CD1c-positive myeloid dendritic cell (primary cell): Measurements from ENCODE around the gene TIMM44.
A peak's percentile ranks its signal among the peaks of the same experiment; 100 is the strongest.
"Not testable (repeated sequence)": the region's sequence is repeated elsewhere in the genome, so short reads cannot be mapped to it uniquely, and the experiment has no call there.

Source experiments
- DNase-seq: peaks from one replicate; pipeline ENCODE4 v3.0.0-alpha.2; 2016; ENCODE audit errors: extremely low spot score

Gene TIMM44

DNA sequence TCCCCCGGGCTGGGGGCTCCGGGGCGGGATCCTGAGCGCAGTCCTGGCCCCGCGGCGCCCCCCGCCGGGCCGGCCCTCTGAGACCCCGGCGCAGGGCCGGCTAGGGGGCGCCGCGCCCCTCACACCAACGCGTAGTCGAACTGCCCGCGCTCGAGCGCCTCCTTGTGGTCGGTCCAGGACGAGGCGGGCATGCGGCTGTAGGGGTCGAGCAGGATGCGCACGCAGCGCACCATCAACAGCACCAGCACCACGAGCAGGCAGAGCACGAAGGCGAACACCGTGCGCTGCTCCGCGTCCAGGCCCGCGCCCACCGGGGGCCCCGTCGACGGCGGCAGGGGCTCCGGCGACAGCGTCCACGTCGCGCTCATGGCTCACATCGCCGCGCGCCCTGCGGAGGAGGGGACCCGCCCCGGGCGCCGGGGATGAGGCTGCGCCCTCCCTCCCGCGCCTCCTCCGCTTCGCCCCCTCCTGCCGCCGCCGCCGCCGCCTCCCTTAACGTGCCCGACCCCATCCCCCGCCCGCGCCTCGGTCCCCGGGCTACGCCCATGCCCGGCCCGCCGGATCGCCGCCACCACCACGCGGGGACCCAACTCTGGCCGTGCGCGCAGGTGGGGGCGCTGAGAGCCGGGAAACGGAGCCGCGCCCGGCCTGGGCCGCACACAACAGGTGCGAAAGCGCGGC, 18.2 kb downstream of the TIMM44 start:
- peak; percentile 78 for DNase-seq

DNA sequence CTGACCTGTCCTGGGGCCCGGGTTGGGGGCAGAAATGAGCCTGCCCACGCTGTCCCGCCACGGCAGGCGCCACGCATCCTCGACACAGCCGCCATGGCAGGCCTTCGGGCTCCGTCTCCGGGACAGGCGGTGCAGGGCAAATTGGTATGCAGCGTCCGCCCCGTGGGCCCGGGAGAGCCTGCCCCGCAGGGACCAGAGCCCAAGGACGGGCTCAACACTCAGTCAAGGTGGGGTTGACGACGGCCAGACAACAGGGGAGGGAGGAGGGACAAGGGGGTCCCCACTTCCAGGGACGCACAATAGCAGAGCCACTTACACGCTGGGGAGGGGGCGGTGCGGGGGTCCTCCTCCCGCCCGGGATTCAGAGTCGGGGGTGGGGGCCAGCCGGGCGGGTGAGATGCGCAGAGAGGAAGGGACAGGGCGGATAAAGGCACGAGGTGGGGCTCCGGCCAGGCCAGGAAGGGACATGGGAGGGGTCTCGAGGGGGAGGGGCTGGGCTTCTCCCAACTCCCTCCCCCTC, 18.8 kb downstream of the TIMM44 start:
- DNase-seq = no peak

DNA sequence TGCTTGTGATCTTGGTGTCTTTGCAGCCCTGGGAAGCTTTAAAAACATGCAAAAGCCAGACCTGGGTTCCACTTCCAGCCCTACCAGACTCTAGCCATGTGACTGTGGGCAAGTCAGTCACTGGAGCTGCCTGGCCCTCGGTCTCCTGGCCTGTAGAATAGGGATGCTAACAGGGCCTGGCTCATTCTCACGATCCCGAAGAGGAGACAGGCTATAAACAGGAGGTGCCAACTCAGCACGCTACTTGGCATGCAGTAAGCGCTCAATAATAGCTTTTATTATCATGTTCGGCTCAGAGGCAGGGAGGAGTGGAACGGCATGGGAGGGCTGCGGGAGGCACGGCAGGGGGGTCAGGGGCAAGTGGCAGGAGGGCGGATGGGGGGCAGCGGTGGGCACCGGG, 19.2 kb downstream of the TIMM44 start:
- DNase-seq = no peak

DNA sequence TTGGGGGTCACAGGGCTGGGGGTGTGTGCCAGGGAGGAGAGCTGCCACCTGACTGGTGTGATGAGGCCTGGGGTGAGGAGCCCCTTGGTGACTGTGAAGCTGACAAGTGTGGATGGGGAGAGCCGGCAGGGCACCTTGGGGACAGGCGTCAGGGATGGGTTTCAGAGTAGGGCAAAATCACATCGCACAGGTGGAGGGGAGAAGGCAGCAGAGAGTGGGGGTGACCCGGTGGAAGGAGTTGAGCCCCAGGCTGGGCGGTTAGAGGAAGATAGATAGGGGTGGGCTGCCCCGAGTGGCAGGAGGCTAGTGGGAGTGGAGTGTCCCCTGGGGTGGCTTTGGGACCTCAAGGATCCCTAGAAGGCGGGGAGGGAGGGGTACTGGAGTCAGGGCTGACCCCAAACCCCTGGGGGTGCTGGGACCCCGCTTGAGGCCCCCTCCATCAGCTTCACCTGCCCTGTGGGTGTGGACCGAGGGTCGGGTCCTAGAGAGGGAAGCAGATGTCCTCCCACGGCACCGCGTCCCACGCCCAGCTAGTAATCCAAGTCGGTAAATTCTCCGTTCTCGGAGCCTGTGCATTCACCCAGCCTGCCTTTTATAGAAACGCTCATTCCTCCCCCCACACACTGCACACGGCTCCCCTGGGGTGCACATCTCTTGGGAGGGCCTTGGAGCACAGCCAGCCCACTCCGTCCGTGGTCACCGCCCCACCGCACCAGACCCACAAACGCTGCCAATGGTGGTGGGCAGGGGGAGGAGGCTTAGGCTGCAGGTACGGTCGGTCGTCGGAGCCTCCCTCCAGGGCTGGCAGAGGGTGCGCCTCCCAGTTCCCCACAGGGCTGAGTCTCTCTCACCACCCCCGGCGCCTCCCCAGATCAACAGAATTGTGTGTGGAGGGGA, 19.9 kb downstream of the TIMM44 start:
- no peak for DNase-seq

DNA sequence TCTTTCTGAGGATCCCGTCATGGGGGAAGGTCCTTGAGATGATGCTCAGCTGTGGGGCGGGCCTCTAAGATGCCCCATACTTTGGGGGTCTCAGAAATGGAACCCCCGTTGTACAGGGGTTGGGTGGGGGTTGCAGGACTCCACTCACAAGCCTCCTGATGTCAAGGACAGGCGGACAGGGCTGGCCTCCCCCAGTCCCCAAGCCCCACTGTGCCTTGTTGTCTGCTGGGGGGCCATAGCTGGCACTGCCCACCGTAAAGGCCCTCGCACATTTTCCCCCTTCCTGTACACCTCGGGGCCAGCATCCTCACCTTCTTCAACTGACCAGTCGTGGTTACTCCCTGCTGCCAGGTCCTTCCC, 20.6 kb downstream of the TIMM44 start:
- DNase-seq = no peak

DNA sequence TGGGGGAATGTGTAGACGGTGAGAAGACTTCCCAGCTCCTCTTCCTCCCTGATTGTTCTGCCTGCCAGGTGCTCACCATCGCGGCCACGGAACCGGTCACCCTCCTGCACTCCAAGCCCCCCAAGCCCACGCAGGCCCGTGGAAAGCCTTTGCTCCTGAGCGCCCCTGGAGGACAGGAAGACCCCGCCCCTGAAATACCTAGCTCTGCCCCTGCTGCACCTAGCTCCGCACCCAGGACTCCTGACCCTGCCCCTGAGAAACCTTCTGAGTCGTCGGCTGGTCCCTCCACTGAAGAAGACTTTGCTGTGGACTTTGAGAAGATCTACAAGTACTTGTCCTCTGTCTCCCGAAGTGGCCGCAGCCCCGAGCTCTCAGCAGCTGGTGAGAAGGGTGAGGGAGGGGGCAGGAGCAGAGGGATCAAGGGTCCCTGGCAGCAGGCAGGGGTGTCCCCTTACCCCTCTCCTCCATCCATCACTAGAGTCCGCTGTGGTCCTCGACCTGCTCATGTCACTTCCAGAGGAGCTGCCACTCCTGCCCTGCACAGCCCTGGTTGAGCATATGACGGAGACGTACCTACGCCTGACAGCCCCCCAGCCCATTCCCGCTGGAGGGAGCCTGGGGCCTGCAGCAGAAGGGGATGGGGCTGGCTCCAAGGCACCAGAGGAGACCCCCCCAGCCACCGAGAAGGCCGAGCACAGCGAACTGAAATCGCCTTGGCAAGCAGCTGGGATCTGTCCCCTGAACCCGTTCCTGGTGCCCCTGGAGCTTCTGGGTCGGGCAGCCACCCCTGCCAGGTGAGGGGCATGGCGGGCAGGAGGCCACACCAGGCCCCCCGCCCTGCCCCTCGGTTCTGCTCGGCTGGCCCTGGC, 21.3 kb downstream of the TIMM44 start:
- DNase-seq = no peak

DNA sequence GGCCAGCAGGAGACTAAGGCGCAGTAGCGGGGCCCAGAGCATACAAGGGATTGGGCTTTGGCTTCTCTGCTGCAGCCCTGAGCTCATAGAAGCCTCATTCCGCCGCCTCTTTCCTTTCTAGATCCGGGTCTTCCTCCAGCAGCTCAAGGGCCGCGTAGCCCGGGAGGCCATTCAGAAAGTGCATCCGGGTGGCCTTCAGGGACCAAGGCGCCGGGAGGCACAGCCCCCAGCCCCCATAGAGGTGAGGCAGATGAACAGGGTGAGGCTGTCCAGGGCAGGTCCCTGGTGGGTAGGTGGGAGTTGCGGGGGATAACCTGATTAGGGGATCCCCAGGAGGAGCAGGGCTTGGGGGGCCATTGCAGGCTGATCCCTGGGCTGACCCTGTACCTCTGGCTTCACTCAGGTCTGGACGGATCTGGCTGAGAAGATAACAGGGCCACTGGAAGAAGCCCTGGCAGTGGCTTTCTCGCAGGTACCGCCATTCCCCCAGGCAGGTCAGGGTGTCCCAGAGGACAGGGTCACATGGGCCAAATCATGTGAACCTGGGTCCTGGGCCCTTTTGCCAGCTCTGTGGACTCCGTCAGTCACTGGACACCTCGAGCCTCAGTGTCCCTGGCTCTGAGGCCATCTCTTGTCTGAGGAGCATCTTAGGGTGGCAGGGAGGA, 22.0 kb downstream of the TIMM44 start:
- no peak for DNase-seq

DNA sequence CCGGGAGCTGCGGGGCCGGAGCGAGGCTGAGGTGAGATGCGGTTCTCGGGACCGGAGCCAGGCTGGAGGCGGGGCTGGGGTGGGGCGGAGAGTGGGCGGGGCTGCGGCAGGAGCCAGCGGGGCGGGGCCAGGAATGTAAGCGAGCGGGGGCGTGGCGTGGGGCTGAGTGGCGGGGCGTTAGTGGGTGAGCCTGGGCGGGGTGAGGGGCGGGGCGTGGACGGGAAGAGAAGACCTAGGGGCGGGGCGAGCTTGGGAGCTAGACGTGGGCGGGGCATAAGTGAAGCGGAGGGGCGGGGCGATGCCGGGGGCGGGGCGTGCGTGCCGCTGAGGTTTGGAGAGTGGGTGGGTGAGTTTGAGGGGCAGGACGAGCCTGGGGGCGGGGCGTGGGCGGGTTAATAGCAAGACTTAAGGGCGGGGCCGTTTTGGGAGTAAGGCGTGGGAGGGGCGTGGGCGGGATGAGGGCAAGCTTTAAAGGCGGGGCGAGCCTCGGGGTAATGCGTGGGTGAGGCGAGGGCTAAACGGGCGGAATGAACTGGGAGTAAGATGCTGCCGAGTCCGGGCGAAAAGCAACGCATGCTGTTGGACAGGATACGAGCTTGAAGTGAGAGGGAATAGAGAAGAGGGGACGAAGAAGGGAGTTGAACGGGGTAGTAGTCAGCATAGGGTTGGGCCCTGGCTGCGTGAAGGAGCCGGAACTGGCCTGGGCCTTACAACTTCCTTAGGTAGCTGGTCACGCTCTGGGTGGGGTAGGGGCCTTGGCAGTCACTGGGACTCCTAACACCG, 22.8 kb downstream of the TIMM44 start:
- DNase-seq = peak; percentile 98

DNA sequence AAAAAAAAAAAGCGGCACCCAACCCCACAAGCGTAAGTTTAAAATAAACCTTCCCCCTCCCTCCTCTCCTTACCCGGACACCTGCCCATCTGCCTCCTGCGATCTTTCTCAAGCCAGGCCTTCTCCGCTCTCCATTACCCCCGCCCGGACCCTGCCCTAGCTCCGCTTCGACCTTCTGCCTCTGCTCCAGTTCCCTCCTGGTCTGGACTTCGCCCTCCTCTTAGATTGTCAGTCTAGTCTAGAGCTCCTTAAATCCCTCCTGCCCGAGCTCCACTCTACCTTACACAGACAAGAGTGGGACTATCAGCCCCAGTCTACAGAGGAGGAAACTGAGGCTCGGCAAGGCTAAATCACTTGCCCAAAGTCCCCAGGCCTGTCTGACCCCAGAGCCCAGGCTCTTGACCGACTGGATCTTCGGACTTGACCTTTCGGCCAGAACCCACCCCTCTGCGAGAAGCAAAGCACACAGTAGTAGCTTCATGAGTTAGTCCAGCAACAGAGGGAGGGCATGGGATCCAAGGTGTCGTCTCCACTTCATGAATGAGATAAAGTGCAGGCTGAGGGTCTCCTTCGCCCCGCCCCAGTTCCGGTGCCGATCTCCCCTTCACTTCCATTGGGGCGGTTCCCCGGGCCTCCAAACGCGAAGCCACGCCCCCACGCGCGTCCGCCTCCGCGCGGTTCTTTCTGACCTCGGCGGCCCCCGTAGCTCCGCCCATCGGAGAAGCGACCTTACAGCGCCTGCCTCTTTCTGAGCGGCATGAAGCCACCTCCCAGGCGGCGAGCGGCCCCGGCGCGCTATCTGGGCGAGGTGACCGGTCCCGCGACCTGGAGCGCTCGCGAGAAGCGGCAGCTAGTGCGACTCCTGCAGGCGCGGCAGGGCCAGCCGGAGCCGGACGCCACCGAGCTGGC, 23.6 kb downstream of the TIMM44 start, which contains the start of gene SNAPC2:
SNAPC2 (plus strand) TSS at position 729 of the 909 bp plus-strand sequence; CDS start at position 758, 29 bp downstream.
- peak; percentile 94 for DNase-seq

DNA sequence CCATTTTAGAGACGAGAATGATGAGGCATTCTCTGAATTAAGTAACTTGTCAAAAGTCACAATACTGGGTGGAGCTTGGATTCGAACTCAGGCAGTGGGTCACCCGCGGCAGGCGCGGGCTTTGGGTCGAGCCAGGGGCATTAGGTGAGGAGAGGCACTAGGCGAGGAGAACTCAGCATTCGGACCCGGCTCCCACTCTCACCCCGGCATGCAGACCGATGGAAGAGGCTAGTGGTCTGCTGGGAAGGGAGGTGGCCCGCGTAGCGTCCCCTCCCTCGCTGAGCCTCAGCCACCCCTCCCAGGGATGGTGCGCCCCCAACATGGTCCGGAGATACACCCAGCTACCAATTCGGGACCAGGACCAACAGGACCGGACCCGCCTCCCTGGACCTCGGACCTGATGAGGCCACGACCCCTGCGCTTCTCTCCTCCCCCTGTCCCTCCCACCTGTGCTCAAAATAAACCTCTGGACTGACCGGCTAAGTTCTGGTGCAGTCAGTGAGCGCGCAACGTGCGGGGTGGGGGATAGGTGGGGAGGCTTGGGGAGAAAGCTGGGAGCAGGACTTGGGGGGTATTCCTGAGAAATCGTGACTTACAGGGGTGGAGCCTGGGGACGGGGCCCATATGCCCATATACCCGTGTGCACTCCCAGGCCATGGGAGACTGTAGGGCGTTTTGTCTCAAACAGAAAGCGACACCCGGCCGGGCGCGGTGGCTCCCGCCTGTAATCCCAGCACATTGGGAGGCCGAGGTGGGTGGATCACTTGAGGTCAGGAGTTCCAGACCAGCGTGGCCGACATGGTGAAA, 24.6 kb downstream of the TIMM44 start:
- no peak for DNase-seq

DNA sequence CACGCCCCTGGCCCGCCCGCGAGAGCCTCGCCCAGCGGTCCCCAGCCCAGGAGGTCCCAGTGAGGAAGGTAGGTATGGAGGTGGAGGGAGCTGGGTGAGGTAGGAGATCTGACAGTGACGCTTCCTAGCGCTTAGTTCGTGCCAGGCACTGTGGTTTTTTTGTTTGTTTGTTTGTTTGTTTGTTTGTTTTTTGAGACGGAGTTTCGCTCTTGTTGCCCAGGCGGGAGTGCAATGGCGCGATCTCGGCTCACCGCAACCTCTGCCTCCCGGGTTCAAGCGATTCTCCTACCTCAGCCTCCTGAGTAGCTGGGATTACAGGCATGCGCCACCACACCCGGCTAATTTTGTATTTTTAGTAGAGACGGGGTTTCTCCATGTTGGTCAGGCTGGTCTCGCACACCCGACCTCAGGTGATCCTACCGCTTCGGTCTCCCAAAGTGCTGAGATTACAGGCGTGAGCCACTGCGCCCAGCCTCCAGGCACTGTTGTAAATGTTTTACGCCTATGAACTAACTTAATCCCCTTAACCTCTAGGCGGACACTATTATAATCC, 25.3 kb downstream of the TIMM44 start:
- not testable (repeated sequence) for DNase-seq

DNA sequence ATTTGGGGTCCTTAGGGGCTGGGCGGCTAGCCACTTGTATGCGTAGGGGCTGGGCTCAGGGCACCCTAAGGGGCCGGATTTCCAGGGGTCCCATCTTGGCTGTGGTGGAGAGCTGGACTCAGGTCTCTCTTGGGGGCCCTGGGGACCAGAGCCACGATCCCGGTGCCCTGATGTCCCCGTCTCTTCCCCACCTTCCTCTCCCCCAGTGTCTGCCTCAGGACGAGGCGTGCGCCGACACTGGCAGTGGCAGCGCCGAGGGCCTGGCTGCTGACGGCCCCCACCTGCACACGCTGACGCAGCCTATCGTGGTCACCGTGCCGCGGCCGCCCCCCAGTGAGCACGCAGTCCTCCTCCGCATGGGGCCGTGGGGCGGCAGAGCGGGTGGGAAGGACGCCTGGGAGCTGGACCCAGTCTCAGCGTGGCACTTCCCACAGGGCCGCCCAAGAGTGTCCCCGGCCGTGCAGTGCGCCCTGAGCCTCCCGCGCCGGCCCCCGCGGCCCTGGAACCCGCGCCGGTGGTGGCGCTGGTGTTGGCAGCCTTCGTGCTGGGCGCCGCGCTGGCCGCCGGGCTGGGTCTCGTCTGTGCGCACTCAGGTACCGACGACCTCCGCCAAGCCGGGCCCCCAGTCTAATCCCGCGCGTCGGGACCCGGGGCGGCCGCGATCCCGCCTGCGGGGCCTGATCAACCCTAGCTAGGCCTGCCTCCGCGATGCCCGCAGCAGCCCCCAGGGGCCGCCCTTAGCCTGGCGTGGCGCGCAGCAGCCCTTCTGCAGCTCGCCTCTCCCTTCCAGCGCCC, 26.0 kb downstream of the TIMM44 start:
- peak; percentile 66 for DNase-seq

DNA sequence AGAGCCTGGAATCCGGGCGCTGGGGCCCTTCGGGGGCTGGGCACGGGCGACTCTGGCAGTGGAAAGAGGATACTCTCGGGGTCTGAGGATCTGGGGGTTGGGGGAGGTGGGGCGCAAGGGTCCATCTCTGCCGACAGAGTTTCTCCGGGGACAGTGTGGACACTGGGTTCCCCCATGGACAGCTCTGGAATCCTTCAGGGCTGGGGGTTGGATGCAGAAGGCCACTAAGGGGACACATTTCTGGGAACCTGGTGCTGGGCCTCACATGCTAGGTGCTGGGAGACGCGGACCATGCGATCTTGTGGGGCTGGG, 26.6 kb downstream of the TIMM44 start:
- no peak for DNase-seq

DNA sequence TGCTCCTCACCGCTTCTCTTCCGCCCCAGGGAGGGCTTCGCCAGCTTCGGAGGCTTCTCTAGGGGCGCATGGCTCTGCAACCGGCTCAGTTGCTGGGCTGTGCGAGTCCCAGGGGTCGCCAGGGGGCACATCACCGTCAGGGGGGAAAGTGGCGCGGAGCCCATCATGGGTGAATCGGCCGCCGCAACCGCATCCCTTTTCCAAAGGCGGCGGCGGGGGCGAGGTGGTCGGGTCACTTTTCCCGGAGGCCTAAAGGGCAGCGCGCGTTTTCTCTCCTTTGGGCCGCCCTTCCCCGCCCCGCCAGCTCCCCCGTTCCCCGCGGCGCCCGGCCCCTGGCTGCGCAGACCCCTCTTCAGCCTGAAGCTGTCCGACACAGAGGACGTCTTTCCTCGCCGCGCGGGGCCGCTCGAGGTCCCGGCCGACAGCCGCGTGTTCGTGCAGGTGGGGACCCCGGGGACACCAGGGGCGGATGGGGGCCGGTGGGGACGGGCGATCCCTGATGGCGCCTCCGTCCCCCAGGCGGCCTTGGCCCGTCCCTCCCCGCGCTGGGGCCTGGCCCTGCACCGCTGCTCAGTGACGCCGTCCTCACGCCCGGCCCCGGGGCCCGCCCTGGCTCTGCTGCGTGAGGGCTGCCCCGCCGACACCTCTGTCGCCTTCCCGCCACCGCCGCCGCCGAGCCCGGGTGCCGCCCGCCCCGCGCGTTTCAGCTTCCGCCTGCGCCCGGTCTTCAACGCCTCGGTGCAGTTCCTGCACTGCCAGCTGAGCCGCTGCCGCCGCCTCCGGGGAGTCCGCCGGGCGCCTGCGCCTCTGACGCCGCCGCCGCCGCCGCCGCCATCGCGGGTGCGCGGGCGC, 27.1 kb downstream of the TIMM44 start:
- DNase-seq = peak; percentile 79

DNA sequence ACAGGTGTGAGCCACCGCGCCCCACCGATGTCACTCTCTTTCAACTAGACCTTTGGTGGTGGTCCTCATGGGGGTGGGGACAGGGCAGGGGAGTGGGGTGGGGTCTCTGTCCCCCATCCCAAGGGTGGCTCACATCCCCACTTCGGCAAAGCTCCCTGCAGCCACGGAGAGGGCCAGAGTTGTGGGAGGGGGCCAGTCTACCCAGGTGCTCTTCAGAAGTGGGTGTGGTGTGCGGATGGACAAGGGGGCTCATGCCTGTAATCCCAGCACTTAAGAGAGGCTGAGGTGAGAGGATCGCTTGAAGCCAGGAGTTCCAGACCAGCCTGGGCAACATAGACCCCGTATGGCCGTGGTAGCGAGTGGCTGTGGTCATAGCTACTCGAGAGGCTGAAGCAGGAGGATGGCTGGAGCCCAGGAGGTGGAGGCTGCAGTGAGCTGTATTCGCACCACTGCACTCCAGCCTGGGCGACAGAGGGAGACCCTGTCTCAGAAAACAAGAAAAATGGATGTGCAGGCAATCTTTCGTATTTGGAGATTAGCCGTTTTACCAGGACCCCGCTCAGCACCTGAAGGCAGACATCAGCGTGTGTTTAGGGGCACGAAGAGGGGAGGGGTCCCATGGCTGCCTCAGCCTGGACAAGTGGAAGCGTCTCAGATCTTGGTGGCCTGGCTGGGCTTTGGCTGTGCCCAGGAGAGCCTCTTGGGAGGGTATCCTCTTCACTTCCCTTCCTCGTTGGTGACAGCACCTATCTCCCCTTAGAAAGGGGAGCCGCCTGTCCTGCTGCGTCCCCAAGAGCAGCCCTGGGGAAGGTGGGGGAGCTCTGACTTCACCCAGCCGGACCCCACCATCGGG, 28.0 kb downstream of the TIMM44 start:
- no peak for DNase-seq

DNA sequence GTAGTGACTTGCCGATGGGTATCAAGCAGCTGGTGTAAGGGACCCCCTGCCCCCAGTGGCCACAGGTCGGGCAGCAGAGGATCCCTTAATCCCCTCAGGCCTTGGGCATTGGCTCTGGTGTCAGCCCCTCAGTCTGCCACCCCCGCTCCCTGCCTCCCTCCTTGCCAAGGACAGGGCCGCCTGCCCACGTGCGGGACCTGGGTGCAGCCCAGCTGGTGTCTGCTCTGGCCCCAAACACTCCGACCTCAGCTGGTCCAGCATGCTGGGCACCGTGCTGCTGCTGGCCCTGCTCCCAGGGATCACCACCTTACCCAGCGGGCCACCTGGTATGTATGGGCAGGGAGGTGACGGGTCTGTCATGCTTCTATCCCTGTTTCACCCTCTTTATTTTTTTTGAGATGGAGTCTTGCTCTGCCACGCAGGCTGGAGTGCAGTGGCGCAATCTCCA, 28.8 kb downstream of the TIMM44 start, which contains the start of gene TGFBR3L:
TGFBR3L (plus strand) TSS at position 233 of the 448 bp plus-strand sequence.
- DNase-seq = no peak
